SK-N-SH (cell line): ENCODE data around the gene TMEM176A. TPM values are rescaled to one million over a fixed set of nuclear protein-coding genes. Genes with fewer than 3 reads are reported as not detected.
A peak's percentile ranks its signal among the peaks of the same experiment; 100 is the strongest.

Experiments
- CTCF ChIA-PET: fragments of 300-600, 350-600 bp; formaldehyde crosslinking; extraction: SDS; loops from one replicate; lab custom pipeline; 2021; lab: Yijun Ruan, JAX
- POLR2A ChIA-PET: fragments of 350-600 bp; sonication (Branson Sonifier 250); formaldehyde crosslinking; extraction: SDS; loops from one replicate; lab custom pipeline; 2020; ENCODE audit warnings: antibody characterized with exemption, inconsistent platforms; lab: Yijun Ruan, JAX
- DNase-seq: peaks from one replicate; pipeline ENCODE4 v3.0.0; 2012
- H2AFZ ChIP-seq: fragments of 200-600 bp; sonication (generic); 2 replicates; pipeline ENCODE4 v1.8.1; 2016; ENCODE audit warnings: antibody characterized with exemption, mild to moderate bottlenecking, low read depth
- H3F3A ChIP-seq: fragments of 200-600 bp; sonication (generic); replicated peaks from 2 replicates; pipeline ENCODE3; 2016; ENCODE audit warnings: antibody characterized with exemption, mild to moderate bottlenecking; ENCODE audit not compliant: insufficient read depth
- H3K27ac ChIP-seq, 2 experiments: fragments of 200-500 bp in 1 of 2; fragments of 200-600 bp in 1 of 2; sonication (Bioruptor generic) in 1 of 2; sonication (generic), shearing (Covaris generic) in 1 of 2; 2 replicates each; pipeline versions ENCODE4 v1.5.1 to v1.6.1; 2014 to 2016; ENCODE audit warnings: low read depth in 2 of 2, inconsistent platforms in 1 of 2, low read length in 1 of 2, mild to moderate bottlenecking in 1 of 2, mixed read lengths in 1 of 2
- H3K27me3 ChIP-seq: fragments of 200-600 bp; sonication (generic), shearing (Covaris generic); 2 replicates; pipeline ENCODE4 v1.6.1; 2016; ENCODE audit warnings: mixed run types; ENCODE audit not compliant: insufficient read depth
- H3K36me3 ChIP-seq, 2 experiments: fragments of 200-500 bp in 1 of 2; fragments of 200-600 bp in 1 of 2; sonication (Bioruptor generic) in 1 of 2; sonication (generic) in 1 of 2; replicated peaks in 1 of 2; 2 replicates each; pipeline versions ENCODE3 to v1.5.1; 2014 to 2016; ENCODE audit warnings: low read length in 1 of 2, mild to moderate bottlenecking in 1 of 2; ENCODE audit not compliant: insufficient read depth in 2 of 2, control insufficient read depth in 1 of 2
- H3K4me1 ChIP-seq, 2 experiments: fragments of 200-500 bp in 1 of 2; fragments of 200-600 bp in 1 of 2; sonication (Bioruptor generic) in 1 of 2; sonication (generic), shearing (Covaris generic) in 1 of 2; 2 replicates each; pipeline versions ENCODE4 v1.5.1 to v1.6.1; 2014 to 2016; ENCODE audit warnings: low read depth in 1 of 2, low read length in 1 of 2, mixed run types in 1 of 2; ENCODE audit not compliant: insufficient read depth in 2 of 2, control insufficient read depth in 1 of 2
- H3K4me2 ChIP-seq: fragments of 200-600 bp; sonication (generic), shearing (Covaris generic); 2 replicates; pipeline ENCODE4 v1.6.1; 2017; ENCODE audit warnings: mixed run types
- H3K4me3 ChIP-seq, 2 experiments: fragments of 200-500 bp in 1 of 2; fragments of 200-600 bp in 1 of 2; sonication (Bioruptor generic) in 1 of 2; sonication (generic), shearing (Covaris generic) in 1 of 2; 2 replicates each; pipeline versions ENCODE4 v1.5.1 to v1.8.1; 2014 to 2016; ENCODE audit warnings: low read depth in 2 of 2, inconsistent platforms in 1 of 2, low read length in 1 of 2, mild to moderate bottlenecking in 1 of 2, mixed read lengths in 1 of 2, moderate library complexity in 1 of 2
- H3K79me2 ChIP-seq: fragments of 200-600 bp; sonication (generic); 2 replicates; pipeline ENCODE4 v1.8.1; 2017; ENCODE audit warnings: mild to moderate bottlenecking; ENCODE audit not compliant: insufficient read depth
- H3K9ac ChIP-seq: fragments of 200-600 bp; sonication (generic); 2 replicates; pipeline ENCODE4 v1.6.1; 2017; ENCODE audit warnings: mixed run types
- H3K9me2 ChIP-seq: fragments of 200-600 bp; sonication (generic); 2 replicates; pipeline ENCODE4 v1.6.1; 2017; ENCODE audit warnings: mixed run types
- H3K9me3 ChIP-seq: fragments of 200-600 bp; sonication (generic); 2 replicates; pipeline ENCODE4 v1.6.1; 2017; ENCODE audit warnings: mixed run types, mild to moderate bottlenecking, moderate library complexity
- H4K20me1 ChIP-seq: fragments of 200-600 bp; sonication (generic); 2 replicates; pipeline ENCODE4 v1.6.1; 2017; ENCODE audit warnings: mild to moderate bottlenecking, mixed run types; ENCODE audit not compliant: insufficient read depth
- CTCF ChIP-seq: fragments of 200-600 bp; sonication (generic); IDR thresholded peaks from 2 replicates; pipeline ENCODE4 v1.6.1; 2017; ENCODE audit warnings: antibody characterized with exemption, mild to moderate bottlenecking, moderate library complexity
- EP300 ChIP-seq, 2 experiments: IDR thresholded peaks; 2 replicates each; pipeline versions ENCODE4 v1.4.0 to v1.6.1; 2012; ENCODE audit warnings: borderline replicate concordance in 1 of 2, low read depth in 1 of 2, low read length in 1 of 2
- FOSL2 ChIP-seq: IDR thresholded peaks from 2 replicates; pipeline ENCODE4 v1.4.0; 2012; ENCODE audit warnings: low read depth, mild to moderate bottlenecking, moderate library complexity, borderline replicate concordance
- GATA2 ChIP-seq: sonication (generic); formaldehyde crosslinking; IDR thresholded peaks from 2 replicates; pipeline ENCODE4 v1.5.0; 2020; ENCODE audit warnings: mild to moderate bottlenecking, missing genetic modification reagents
- POLR2AphosphoS5 ChIP-seq: IDR thresholded peaks from 2 replicates; pipeline ENCODE4 v1.6.1; 2012; ENCODE audit warnings: low read depth, low read length
- RAD21 ChIP-seq: IDR thresholded peaks from 2 replicates; pipeline ENCODE4 v1.6.1; 2012; ENCODE audit warnings: mild to moderate bottlenecking, low read length
- SMC3 ChIP-seq: IDR thresholded peaks from 2 replicates; pipeline ENCODE4 v1.6.1; 2012; ENCODE audit warnings: low read depth, low read length, improper control_type of control experiment
- TCF12 ChIP-seq: IDR thresholded peaks from 2 replicates; pipeline ENCODE4 v1.4.0; 2012
- YY1 ChIP-seq: IDR thresholded peaks from 2 replicates; pipeline ENCODE4 v1.4.0; 2012; ENCODE audit warnings: low read depth, mild to moderate bottlenecking
- WGBS: methylation state at CpG from one replicate; pipeline ENCODE4 v1.1.6; 2017; ENCODE audit warnings: low lambda C conversion rate; 5-methylcytosine and 5-hydroxymethylcytosine counted together
- polyA plus RNA-seq, 3 experiments: library from polyadenylated mRNA; depleted of rRNA; stranded (reverse); fragments of >200 nt; gene quantifications; 2 replicates each; pipeline ENCODE4 v1.2.3, GENCODE V29; 2012
- TF ChIP-seq, protein P1 (sequence below): fragments of 150-350 bp; IDR thresholded peaks from 2 replicates; pipeline ENCODE4 v1.6.1; 2016; ENCODE audit warnings: mild to moderate bottlenecking, low read depth, low read length
- TF ChIP-seq, protein P2 (sequence below): IDR thresholded peaks from 2 replicates; pipeline ENCODE4 v1.4.0; 2012; ENCODE audit warnings: low read depth

TMEM176A gene
- polyA plus RNA-seq, 1 of the 3 experiments (the other 2 are of a cell fraction) = not detected

GRCh38 chr7:150756166-150756565 is 44.4 kb upstream of the TMEM176A start:
- Histone ChIP-seq H4K20me1 (no peaks in the 10 kb centered on the region), H3K4me2 (no peak overlapping the region)
- POLR2A ChIA-PET = no interaction called here
- TF ChIP-seq, protein P1, sequence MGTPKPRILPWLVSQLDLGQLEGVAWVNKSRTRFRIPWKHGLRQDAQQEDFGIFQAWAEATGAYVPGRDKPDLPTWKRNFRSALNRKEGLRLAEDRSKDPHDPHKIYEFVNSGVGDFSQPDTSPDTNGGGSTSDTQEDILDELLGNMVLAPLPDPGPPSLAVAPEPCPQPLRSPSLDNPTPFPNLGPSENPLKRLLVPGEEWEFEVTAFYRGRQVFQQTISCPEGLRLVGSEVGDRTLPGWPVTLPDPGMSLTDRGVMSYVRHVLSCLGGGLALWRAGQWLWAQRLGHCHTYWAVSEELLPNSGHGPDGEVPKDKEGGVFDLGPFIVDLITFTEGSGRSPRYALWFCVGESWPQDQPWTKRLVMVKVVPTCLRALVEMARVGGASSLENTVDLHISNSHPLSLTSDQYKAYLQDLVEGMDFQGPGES = no peak
- TF ChIP-seq YY1 = no peak
- TF ChIP-seq, protein P2, sequence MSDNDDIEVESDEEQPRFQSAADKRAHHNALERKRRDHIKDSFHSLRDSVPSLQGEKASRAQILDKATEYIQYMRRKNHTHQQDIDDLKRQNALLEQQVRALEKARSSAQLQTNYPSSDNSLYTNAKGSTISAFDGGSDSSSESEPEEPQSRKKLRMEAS = no peak
- TF ChIP-seq EP300 (IDR thresholded peaks at IDR 0.05; ENCODE audit: borderline replicate concordance in 1 of 2, low read depth in 1 of 2, low read length in 1 of 2) = no peak
- TF ChIP-seq TCF12 = no peak
- no peak for TF ChIP-seq GATA2 (CRISPR knock-in tag)
- TF ChIP-seq, all 33 proteins: peak for 0
- Histone ChIP-seq H2AFZ (no peak overlapping the region), H3K27ac (no peak overlapping the region), H3K36me3 (no peaks in the 10 kb centered on the region), H3K9me3 (no peaks in the 10 kb centered on the region), H3K9me2 (no peaks in the 10 kb centered on the region), H3K9ac (no peak overlapping the region), H3F3A (peaks cover 3% of the 10 kb centered on the region), H3K79me2 (no peaks in the 10 kb centered on the region), H3K27me3 (peaks cover 8% of the 10 kb centered on the region; the same call in 1 of the 2 replicates), H3K4me1 (no peaks in the 10 kb centered on the region), H3K4me3 (no peak overlapping the region)
- no peak for DNase-seq
- CTCF ChIA-PET = interaction anchor here (0.6 to 1.7 kb wide), 8 partner anchors 10 to 335 kb away, joined by 3 to 7 read pairs (median 4); partner anchors contain the start of gene GIMAP5
- 43% methylated on average over 3 of the region's 3 CpGs for WGBS

DNA sequence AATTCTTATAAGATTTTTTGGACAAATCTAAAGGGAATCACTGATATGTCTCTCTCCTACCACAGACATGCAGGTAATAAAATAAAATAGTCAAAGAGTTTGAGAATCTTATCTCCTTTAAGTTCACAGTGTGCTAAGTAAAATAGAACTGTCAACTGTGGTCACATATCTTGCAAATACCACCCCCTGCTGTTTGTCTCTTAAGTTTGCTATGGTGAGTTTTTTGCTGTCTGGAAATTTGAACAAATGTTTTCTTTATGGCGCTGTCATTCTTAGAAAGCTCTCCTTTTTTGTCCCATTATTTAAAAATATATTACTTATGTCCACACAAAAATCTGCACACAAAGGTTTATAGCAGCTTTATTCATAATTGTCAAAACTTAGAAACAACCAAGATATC is 43.7 kb upstream of the TMEM176A start:
- CTCF ChIA-PET = interaction anchor here (1.2 to 1.7 kb wide), 4 partner anchors 10 to 308 kb away, joined by 3 to 7 read pairs (median 4); partner anchors contain the start of gene GIMAP5
- POLR2A ChIA-PET = no interaction called here

More for the DNA sequence above, 43.7 kb upstream of the TMEM176A start:
- Histone ChIP-seq H3K4me3 (no peak overlapping the region), H3K9me2 (no peaks in the 10 kb centered on the region), H2AFZ (no peak overlapping the region), H3K4me1 (no peaks in the 10 kb centered on the region), H3K9ac (no peak overlapping the region), H3F3A (peaks cover 3% of the 10 kb centered on the region), H3K4me2 (no peak overlapping the region), H3K36me3 (no peaks in the 10 kb centered on the region), H3K79me2 (no peaks in the 10 kb centered on the region), H3K27ac (no peak overlapping the region), H4K20me1 (no peaks in the 10 kb centered on the region), H3K27me3 (peaks cover 8% of the 10 kb centered on the region; the same call in 1 of the 2 replicates), H3K9me3 (no peaks in the 10 kb centered on the region)
- peak; percentile 55 for TF ChIP-seq RAD21
- TF ChIP-seq SMC3 = peak; percentile 36
- TF ChIP-seq FOSL2 = no peak
- TF ChIP-seq CTCF = peak; percentile 55
- TF ChIP-seq POLR2AphosphoS5 = no peak
- WGBS = 9% methylated on average over 1 of the region's 1 CpG
- no peak for DNase-seq
